ENCODE results near the gene CSK.

DNA sequence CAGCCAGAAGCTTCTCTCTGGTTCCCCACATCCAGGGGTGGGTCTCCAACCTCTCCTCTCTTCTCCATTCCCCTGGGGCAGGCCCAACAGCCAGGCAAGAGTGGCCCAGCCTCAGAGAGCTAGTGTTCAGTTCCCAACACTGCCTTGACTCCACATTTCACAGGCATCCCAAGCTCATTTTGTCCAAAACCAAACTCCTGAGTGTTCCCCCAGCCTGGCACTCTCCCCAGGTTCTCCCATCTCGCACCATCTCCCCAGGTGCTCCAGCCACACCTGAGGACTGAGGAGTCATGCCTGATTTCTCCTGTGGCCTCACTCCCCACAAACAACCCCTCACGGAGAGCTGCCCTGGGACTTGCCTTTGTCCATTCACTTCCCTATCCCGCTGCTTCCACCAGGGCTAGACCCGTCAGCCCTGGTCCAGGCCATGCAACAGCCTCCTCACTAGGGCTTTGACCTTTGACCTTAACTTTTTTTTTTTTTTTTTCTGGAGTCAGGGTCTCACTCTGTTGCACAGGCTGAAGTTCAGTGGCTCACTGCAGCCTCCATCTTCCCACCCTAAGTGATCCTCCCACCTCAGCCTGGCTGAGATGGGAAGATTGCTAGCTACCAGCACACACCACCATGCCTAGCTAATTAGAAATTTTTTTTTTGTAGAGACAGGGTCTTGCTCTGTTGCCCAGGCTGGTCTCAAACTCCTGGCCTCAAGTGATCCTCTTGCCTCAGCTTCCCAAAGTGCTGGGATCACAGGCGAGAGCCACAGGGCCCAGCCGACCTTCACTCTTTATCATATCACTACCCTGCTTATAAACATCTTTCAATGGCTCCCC lies 3.9 kb upstream of the CSK start:
- TF ChIP-seq POLR2A (IDR thresholded peaks at IDR 0.05) = no peak
- TF ChIP-seq, protein P1, sequence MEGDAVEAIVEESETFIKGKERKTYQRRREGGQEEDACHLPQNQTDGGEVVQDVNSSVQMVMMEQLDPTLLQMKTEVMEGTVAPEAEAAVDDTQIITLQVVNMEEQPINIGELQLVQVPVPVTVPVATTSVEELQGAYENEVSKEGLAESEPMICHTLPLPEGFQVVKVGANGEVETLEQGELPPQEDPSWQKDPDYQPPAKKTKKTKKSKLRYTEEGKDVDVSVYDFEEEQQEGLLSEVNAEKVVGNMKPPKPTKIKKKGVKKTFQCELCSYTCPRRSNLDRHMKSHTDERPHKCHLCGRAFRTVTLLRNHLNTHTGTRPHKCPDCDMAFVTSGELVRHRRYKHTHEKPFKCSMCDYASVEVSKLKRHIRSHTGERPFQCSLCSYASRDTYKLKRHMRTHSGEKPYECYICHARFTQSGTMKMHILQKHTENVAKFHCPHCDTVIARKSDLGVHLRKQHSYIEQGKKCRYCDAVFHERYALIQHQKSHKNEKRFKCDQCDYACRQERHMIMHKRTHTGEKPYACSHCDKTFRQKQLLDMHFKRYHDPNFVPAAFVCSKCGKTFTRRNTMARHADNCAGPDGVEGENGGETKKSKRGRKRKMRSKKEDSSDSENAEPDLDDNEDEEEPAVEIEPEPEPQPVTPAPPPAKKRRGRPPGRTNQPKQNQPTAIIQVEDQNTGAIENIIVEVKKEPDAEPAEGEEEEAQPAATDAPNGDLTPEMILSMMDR (IDR thresholded peaks at IDR 0.05 in 4 of 5, conservative IDR thresholded peaks at IDR 0.05 in 1 of 5) = no peak

Data from gastrocnemius medialis (tissue), 4 donors.